ENCODE data around the gene ERG. TPM values are rescaled to one million over a fixed set of nuclear protein-coding genes. Genes with fewer than 3 reads are reported as not detected.

Gene ERG
- total RNA-seq, 1 donor from 2014 or later = not detected

DNA sequence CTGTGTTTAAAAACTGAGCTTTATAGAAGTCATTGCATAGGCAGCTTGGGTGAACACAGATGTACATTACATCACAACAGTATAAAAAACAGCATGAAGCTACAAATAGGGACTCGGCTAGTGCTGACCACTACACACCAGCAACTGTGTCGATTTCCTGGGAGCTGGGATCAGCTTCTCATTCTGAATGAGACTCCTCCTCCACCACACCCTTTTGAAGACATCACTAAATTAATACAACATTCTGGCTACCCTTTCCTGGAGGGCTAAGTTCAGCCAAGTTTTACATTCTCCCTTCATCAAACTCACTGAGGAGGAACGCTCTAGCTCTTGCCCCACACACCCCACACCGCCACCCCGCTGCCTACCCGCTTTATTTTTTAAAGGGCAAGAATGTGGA lies 102.7 kb downstream of the ERG start:
- intact Hi-C loops (cut with micrococcal nuclease) = no loop called here
- DNase-seq = no peak
- no peaks in the 10 kb centered on the region for H3K4me1 Mint-ChIP-seq
- POLR2A ChIA-PET = no interaction called here
- H3K27ac Mint-ChIP-seq = no peak overlapping the region
- no peaks in the 10 kb centered on the region for H3K27me3 Mint-ChIP-seq
- CTCF ChIA-PET = no interaction called here
- TF ChIP-seq, protein P1, sequence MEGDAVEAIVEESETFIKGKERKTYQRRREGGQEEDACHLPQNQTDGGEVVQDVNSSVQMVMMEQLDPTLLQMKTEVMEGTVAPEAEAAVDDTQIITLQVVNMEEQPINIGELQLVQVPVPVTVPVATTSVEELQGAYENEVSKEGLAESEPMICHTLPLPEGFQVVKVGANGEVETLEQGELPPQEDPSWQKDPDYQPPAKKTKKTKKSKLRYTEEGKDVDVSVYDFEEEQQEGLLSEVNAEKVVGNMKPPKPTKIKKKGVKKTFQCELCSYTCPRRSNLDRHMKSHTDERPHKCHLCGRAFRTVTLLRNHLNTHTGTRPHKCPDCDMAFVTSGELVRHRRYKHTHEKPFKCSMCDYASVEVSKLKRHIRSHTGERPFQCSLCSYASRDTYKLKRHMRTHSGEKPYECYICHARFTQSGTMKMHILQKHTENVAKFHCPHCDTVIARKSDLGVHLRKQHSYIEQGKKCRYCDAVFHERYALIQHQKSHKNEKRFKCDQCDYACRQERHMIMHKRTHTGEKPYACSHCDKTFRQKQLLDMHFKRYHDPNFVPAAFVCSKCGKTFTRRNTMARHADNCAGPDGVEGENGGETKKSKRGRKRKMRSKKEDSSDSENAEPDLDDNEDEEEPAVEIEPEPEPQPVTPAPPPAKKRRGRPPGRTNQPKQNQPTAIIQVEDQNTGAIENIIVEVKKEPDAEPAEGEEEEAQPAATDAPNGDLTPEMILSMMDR (IDR thresholded peaks at IDR 0.05) = no peak
- no peaks in the 10 kb centered on the region for H3K36me3 Mint-ChIP-seq (ENCODE audit: low read depth)
- H3K4me3 Mint-ChIP-seq = no peak overlapping the region
- no peak for ATAC-seq (ENCODE audit: low read depth)
- no peaks in the 10 kb centered on the region for H3K9me3 Mint-ChIP-seq

DNA sequence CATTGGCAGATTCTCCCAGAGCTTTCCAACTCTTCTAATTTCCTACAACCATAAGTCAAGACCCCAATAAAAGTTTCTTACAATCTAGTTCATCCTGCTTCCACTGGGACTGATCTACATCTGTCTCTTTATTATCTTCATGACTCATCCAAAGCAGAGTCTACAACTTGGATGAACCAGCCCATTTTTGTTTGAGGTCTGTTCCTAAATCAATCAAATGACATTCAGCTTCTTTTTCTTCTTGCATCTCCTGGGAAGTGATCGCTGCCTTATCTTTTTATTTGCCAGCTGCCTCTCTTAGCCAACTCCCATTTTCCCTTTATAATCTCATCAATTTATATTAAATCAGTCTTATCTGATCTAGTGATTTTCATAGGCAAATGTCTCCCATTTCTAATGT lies 105.6 kb downstream of the ERG start:
- CTCF ChIA-PET = no interaction called here
- ATAC-seq (ENCODE audit: low read depth) (no peak), DNase-seq (no peak)
- Mint-ChIP-seq H3K9me3 (no peaks in the 10 kb centered on the region), H3K27ac (no peak overlapping the region), H3K4me3 (no peak overlapping the region), H3K36me3 (ENCODE audit: low read depth) (no peaks in the 10 kb centered on the region), H3K4me1 (no peaks in the 10 kb centered on the region), H3K27me3 (peaks cover 2% of the 10 kb centered on the region)
- POLR2A ChIA-PET = no interaction called here
- intact Hi-C loops (cut with micrococcal nuclease) = no loop called here
- TF ChIP-seq, protein P1 (IDR thresholded peaks at IDR 0.05) = no peak

DNA sequence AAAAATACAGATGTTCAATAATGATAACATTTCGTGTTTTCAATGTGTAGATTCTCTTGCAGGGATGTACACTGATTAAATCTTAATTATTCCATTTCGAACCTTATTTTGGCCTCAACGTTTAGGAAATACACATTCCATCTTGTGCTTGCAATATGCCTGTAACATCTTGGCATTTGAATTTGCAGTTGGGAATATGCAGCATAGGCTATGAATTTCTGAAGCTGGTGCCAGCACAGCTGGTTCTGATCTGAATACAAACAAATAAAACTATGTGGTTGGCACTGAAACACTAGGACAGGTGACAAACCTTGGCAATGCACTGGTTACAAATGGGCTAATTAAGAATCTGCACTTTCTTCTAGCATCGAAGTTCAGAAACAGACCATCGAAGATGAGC lies 108.4 kb downstream of the ERG start:
- Mint-ChIP-seq H3K27me3 (peaks cover 8% of the 10 kb centered on the region), H3K4me1 (no peaks in the 10 kb centered on the region), H3K9me3 (no peaks in the 10 kb centered on the region), H3K4me3 (no peak overlapping the region), H3K27ac (no peak overlapping the region), H3K36me3 (ENCODE audit: low read depth) (no peaks in the 10 kb centered on the region)
- POLR2A ChIA-PET = no interaction called here
- TF ChIP-seq, protein P1 (IDR thresholded peaks at IDR 0.05) = no peak
- DNase-seq (no peak), ATAC-seq (ENCODE audit: low read depth) (no peak)
- CTCF ChIA-PET = no interaction called here
- intact Hi-C loops (cut with micrococcal nuclease) = no loop called here

DNA sequence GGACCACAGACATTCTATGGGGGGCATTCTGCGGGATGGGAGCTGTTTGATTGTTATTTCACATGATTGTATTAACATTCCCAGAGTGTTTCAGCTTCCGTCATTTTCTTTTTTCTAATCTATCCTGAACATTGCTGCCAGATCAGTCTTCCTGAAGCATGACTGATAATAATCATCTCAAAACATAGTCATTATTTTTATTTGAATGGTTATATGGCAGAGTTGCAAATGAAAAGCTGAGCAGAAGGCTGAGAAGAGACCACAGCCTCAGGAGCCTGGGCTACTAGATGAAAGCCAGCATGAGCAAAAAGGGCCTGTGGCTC lies 109.0 kb downstream of the ERG start:
- Mint-ChIP-seq H3K4me1 (no peaks in the 10 kb centered on the region), H3K9me3 (no peaks in the 10 kb centered on the region), H3K27ac (no peak overlapping the region), H3K27me3 (peaks cover 8% of the 10 kb centered on the region), H3K4me3 (no peak overlapping the region), H3K36me3 (ENCODE audit: low read depth) (no peaks in the 10 kb centered on the region)
- DNase-seq (no peak), ATAC-seq (ENCODE audit: low read depth) (no peak)
- CTCF ChIA-PET = no interaction called here
- intact Hi-C loops (cut with micrococcal nuclease) = no loop called here
- POLR2A ChIA-PET = no interaction called here
- TF ChIP-seq, protein P1 (IDR thresholded peaks at IDR 0.05) = no peak

DNA sequence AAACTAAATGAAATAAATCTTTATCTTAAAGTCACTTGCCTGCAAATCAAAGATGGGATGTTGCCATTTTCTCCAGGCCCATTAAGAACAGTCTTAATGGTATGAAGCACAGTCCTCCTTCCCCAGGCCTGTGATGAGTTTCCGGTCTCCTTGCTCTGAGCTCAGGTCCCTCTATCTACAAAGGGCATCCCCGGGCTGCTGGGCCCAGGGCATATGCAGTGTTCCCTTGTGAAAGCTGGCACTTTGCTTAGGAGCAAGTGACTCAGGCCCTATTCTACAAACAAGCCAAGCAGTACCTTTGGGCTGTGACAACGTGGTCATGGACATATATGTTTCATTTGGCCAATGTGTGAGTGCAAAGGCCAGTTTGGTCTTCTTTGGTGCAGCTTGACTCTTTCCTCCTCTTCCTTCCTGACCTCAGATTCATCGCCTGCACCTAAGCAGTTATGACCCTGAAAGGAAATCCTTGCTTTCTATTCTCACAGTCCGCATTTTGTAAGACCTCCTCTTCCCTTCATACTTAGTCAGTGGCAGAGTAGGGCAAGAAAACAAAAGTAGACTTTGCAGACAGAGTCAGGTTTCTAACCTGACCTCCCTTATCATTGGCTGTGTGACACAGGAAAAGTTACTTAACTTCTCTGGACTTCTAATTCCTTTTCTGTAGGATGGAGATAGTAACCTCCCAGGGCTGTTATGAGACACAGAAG lies 109.5 kb downstream of the ERG start:
- Mint-ChIP-seq H3K4me1 (no peaks in the 10 kb centered on the region), H3K9me3 (no peaks in the 10 kb centered on the region), H3K27ac (no peak overlapping the region), H3K4me3 (no peak overlapping the region), H3K27me3 (peaks cover 8% of the 10 kb centered on the region), H3K36me3 (ENCODE audit: low read depth) (no peaks in the 10 kb centered on the region)
- ATAC-seq (ENCODE audit: low read depth) (no peak), DNase-seq (no peak)
- TF ChIP-seq, protein P1 (IDR thresholded peaks at IDR 0.05) = no peak
- POLR2A ChIA-PET = no interaction called here
- intact Hi-C loops (cut with micrococcal nuclease) = no loop called here
- CTCF ChIA-PET = no interaction called here
